Endothelial cell of umbilical vein (primary cell): ENCODE data around the gene EXT2.

Source experiments
- FOS ChIP-seq: IDR thresholded peaks from 2 replicates; pipeline ENCODE4 v1.6.1; 2011; ENCODE audit warnings: mild to moderate bottlenecking, low read length, moderate library complexity, borderline replicate concordance; ENCODE audit not compliant: insufficient read depth
- GATA2 ChIP-seq: IDR thresholded peaks from 2 replicates; pipeline ENCODE4 v1.7.0; 2011; ENCODE audit warnings: low read depth, mild to moderate bottlenecking, moderate library complexity, mixed read lengths, low read length; ENCODE audit not compliant: insufficient read length, insufficient read depth
- JUN ChIP-seq: IDR thresholded peaks from 2 replicates; pipeline ENCODE4 v1.6.1; 2011; ENCODE audit warnings: borderline replicate concordance, low read depth; ENCODE audit not compliant: insufficient read length, insufficient read depth
- POLR2A ChIP-seq: IDR thresholded peaks from 2 replicates; pipeline ENCODE4 v1.6.1; 2012; ENCODE audit warnings: low read depth, mild to moderate bottlenecking, control low read depth, low read length
- TF ChIP-seq, protein P1 (sequence below), 2 donors: IDR thresholded peaks; 1 replicate in 1 of 2; 2 replicates in 1 of 2; pipeline ENCODE4 v1.5.1; 2011; ENCODE audit warnings: low read length in 2 of 2, mild to moderate bottlenecking in 2 of 2, moderate library complexity in 2 of 2, control low read depth in 1 of 2, inconsistent platforms in 1 of 2, low read depth in 1 of 2; ENCODE audit not compliant: insufficient read depth in 1 of 2; ENCODE audit errors: extremely low read depth in 1 of 2
- TF ChIP-seq, protein P2 (sequence below): IDR thresholded peaks from 2 replicates; pipeline ENCODE4 v1.6.1; 2011; ENCODE audit not compliant: insufficient read depth, insufficient read length

DNA sequence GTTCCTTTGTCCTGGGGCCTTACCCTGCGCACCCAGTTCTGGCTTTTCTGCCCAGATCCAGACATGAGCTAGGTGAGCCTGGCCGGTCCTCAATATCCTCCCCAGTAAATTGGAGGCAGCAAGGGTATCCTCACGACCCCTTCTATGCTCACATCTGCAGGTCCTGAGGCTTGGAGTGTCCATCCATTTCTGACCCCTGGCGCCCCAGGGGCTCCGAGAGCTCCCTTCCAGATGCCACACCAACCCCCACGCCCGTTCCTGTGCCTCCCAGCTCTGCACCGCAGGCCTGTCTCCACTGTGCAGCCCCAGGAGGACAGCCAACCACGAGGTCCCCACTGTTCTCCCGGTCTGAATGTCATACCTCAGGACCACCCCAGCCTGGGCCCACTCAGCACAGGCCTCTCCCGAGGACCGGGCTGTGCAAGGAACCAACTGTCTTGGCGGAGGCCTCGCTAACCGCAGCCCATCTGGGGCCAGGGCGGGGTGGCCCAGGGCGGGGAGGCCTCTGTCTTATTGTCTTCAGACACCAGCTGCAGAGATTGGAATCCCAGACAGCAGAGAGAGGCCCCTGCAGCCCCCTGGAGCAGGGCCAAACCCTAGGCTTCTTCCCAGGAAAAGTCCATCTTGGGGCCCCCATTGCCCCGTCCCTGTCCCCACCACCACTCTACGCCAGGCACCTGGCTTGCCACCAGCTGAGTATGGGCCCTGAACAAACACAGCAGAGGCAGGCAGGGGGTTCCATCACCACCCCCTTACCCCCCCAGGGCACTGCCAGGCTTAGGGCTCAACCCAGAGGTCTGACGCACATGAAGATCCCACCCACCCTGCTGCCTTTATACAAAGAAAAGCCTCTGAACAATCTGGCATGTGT lies 175.2 kb downstream of the EXT2 start:
- no peak for TF ChIP-seq JUN
- TF ChIP-seq, protein P1, sequence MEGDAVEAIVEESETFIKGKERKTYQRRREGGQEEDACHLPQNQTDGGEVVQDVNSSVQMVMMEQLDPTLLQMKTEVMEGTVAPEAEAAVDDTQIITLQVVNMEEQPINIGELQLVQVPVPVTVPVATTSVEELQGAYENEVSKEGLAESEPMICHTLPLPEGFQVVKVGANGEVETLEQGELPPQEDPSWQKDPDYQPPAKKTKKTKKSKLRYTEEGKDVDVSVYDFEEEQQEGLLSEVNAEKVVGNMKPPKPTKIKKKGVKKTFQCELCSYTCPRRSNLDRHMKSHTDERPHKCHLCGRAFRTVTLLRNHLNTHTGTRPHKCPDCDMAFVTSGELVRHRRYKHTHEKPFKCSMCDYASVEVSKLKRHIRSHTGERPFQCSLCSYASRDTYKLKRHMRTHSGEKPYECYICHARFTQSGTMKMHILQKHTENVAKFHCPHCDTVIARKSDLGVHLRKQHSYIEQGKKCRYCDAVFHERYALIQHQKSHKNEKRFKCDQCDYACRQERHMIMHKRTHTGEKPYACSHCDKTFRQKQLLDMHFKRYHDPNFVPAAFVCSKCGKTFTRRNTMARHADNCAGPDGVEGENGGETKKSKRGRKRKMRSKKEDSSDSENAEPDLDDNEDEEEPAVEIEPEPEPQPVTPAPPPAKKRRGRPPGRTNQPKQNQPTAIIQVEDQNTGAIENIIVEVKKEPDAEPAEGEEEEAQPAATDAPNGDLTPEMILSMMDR (IDR thresholded peaks at IDR 0.05; ENCODE audit: extremely low read depth in 1 of 2, insufficient read depth in 1 of 2, low read depth in 1 of 2, low read length in 2 of 2), result no peak
- TF ChIP-seq GATA2, result no peak
- TF ChIP-seq, protein P2, sequence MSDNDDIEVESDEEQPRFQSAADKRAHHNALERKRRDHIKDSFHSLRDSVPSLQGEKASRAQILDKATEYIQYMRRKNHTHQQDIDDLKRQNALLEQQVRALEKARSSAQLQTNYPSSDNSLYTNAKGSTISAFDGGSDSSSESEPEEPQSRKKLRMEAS, result no peak
- no peak for TF ChIP-seq POLR2A
- no peak for TF ChIP-seq FOS
